Astrocyte of the cerebellum (primary cell): ENCODE measurements around the gene TSTD1.

Source experiments
- DNase-seq: peaks from one replicate; pipeline ENCODE4 v3.0.0-alpha.2; 2011; ENCODE audit warnings: low read depth
- H3K4me3 ChIP-seq: 2 replicates; pipeline ENCODE4 v1.5.1; 2011; ENCODE audit warnings: mild to moderate bottlenecking, low read depth, low read length, moderate library complexity
- in situ Hi-C: cut with HindIII; loops from 2 replicates; pipeline ENCODE4 v1.10.0; 2017; ENCODE audit warnings: low sequenced_read_pairs
- TF ChIP-seq, protein P1 (sequence below): IDR thresholded peaks from 2 replicates; pipeline ENCODE4 v1.5.1; 2012; ENCODE audit warnings: low read length, low read depth, moderate library complexity, mild to moderate bottlenecking; ENCODE audit errors: missing control alignments

TSTD1 gene

DNA sequence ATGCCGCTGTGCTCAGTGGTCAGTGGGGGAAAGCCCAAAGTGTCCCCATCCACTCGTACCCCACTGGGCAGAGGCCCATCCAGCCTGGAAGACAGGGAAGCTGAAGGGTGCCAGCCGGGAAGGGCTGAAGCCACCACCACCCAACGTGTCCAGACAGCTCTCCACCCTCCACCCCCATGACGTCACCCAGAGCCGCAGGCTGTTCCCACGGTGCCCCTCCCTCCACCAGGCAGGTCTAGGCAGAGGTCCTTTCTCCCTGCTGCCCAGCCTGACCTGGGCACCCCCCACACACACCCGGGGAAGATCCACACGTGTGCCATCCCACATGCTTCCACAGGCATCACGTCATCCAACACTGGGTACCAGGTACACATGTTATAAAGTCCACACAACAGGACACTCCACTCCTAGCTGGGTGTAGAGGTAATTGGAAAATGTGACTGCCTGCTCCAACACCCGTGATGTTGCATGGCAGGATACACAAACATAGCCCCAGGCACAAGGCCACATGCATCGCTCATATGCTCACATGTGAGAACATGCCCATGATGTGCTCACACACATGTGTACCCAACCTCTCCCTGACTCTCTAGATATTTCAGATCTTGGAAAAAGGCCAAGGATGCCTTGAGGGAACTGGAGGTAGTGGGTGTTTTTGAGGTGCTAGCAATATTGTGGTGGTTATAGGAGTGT lies 36.1 kb upstream of the TSTD1 start:
- in situ Hi-C loops: no loop called here
- H3K4me3 ChIP-seq: no peak overlapping the region
- TF ChIP-seq, protein P1, sequence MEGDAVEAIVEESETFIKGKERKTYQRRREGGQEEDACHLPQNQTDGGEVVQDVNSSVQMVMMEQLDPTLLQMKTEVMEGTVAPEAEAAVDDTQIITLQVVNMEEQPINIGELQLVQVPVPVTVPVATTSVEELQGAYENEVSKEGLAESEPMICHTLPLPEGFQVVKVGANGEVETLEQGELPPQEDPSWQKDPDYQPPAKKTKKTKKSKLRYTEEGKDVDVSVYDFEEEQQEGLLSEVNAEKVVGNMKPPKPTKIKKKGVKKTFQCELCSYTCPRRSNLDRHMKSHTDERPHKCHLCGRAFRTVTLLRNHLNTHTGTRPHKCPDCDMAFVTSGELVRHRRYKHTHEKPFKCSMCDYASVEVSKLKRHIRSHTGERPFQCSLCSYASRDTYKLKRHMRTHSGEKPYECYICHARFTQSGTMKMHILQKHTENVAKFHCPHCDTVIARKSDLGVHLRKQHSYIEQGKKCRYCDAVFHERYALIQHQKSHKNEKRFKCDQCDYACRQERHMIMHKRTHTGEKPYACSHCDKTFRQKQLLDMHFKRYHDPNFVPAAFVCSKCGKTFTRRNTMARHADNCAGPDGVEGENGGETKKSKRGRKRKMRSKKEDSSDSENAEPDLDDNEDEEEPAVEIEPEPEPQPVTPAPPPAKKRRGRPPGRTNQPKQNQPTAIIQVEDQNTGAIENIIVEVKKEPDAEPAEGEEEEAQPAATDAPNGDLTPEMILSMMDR: no peak
- no peak for DNase-seq

DNA sequence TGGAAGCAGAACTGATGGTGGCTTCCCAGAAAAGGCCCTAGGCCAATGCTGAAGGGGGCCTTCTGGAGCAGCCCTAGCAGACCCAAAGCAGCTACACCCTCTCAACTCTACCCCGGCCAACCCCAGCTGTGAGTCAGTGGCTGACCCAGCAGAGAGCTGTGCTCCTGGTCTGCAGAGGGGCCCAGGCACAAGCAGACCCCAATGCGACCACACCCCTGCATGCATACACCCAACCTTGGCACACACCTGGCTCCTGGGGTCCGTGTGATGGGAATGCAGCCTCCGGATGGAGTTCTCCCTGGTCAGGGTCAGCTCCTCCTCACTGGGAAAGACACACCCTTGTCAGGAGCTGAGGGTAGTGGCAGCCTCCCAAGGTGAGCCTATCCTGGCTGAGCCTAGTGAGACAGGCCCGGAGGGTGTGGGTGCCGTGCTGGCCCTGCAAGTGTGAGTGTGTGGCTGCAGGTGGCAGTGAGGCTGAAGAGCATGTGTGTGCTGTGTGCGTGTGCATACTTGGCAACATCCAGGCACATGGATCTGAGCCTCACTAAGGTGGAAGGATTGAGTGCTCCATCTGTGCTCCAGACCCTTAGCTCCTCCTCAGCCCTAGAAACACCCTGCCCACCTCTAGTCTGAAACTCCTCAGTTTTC lies 34.8 kb upstream of the TSTD1 start:
- H3K4me3 ChIP-seq: no peak overlapping the region
- TF ChIP-seq, protein P1: no peak
- in situ Hi-C loops: no loop called here
- DNase-seq: no peak

DNA sequence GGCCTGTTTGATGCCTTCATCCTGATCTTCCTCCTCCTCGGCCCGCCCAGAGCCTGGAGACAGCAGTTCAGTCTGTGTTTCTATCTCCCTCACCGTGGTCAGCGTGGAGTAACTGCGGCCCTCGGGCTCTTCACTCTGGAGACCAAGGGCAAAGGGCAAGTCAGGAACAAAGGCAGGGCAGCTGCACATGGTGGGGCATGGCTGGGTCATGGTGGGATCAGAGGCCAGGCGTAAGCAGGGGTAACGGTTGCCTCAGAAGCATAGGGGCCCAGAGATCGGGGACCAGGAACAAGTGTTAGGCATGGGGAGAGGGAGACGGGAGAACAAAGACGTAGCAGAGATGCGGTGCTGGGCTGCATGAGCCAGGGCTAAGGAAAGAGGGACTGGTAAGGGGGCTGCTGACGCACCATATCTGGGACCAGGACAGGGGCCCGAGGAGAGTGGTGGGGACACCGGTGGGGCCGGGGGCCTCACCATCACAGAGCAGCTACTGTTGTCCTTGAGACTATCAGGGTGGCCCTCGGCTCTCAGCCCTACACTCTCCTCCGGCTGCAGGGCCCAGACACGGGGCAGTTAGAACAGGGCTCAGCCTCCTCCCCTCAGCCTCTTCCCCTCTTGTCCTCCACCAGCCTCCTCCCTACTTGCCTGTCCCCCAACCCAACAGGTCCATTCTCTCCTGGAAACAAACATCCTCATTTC lies 34.1 kb upstream of the TSTD1 start:
- in situ Hi-C loops: no loop called here
- TF ChIP-seq, protein P1: no peak
- H3K4me3 ChIP-seq: no peak overlapping the region
- no peak for DNase-seq

DNA sequence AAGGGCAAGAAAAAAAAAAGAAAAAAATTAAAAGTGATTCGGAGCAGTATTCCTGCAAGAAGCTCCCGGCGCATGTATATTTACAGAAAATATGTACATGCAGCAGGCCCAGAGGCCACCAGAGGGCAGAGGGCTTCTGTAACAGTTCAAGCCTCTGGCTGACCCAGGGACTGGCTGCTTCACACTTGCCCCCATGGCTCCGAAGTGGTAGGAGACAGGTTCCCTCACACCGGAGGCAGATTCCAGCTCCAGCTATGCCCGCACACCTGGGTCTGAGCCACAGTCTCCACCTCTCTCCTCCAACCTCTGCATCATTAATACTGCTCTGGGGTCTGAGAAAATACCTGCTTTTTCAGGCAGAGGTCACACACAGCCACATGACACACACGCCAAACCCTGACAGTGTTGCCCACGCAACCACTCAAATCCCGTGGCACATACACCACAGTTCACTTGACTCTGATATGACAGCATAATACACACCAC lies 33.2 kb upstream of the TSTD1 start:
- in situ Hi-C loops: no loop called here
- H3K4me3 ChIP-seq: no peak overlapping the region
- TF ChIP-seq, protein P1: peak; percentile 47
- peak; percentile 13 for DNase-seq

DNA sequence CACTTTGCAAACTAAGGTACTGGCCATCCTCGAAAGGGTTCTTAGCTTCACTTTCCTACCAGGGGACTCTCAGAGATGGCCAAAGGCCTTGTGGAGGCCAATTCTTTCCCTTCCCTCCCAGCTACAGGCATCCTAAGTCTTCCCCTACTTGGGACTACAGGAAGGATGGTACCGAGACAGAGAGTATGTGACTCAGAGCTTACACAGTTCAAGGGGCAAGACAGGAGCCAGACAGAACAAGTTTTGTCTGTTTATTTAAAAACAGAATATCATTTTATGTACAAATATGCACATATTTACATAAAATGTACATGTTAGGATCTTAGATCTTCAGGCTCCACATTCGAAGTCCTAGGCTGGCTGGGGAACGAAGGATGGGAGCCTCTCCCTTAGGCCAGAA lies 32.0 kb upstream of the TSTD1 start:
- TF ChIP-seq, protein P1: no peak
- in situ Hi-C loops: no loop called here
- no peak overlapping the region for H3K4me3 ChIP-seq
- DNase-seq: no peak

DNA sequence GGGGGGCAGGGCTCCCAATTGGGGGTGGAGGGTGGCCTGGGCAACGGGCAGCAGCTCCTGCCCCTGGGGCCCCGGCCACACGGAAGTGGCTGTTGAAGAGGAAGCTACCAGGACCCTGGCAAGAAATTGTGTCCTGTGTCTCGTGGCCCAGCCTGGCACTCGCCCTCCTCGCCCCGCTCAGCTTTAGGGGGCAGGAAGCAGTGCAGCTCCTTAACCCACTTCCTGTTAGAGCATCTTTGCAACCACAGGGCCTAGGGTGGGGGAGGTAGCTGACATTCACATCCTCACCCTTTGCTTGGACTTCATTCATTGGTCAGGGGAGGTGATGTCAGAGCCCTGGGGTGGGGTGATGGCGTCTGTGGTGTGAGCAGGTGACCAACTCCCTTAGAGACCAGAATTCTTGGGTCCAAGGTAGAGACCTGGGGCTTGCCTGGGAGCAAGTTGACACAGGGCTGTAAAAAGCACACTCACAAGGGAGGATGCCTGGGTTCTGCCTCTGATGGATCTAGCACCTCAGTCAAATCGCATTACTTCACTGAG lies 31.0 kb upstream of the TSTD1 start, which contains the start of gene ARHGAP30:
Gene ARHGAP30 (minus strand): TSS at position 161 of the 540 bp plus-strand sequence. CDS start 267 bp downstream, outside the sequence.
- H3K4me3 ChIP-seq: no peak within 1 kb of the TSS
- DNase-seq: no peak
- in situ Hi-C loops: no loop called here
- TF ChIP-seq, protein P1: no peak
